GM19395 (cell line): Measurements from ENCODE around the gene GNG12.
"Not testable (repeated sequence)": the region's sequence is repeated elsewhere in the genome, so short reads cannot be mapped to it uniquely, and the experiment has no call there.

ENCODE experiments used
- ATAC-seq: cut with Tn5 transposase; IDR thresholded peaks from one replicate; pipeline ENCODE4 v1.9.1; 2021; ENCODE audit warnings: mild to moderate bottlenecking, moderate library complexity; ENCODE audit not compliant: unreplicated experiment

The GNG12 gene

GRCh38 chr1:67735806-67736627, 97.2 kb downstream of the GNG12 start:
- peak; percentile 95 for ATAC-seq

- no peak for ATAC-seq
Measured at GRCh38 chr1:67735206-67735605, 98.1 kb downstream of the GNG12 start.

GRCh38 chr1:67734323-67734690, 99.0 kb downstream of the GNG12 start:
- no peak for ATAC-seq

- no peak for ATAC-seq
Measured at GRCh38 chr1:67733681-67734322, 99.5 kb downstream of the GNG12 start.

- ATAC-seq: peak; percentile 23
Measured at GRCh38 chr1:67732750-67733151, 100.5 kb downstream of the GNG12 start.

GRCh38 chr1:67731322-67731721, 101.9 kb downstream of the GNG12 start:
- no peak for ATAC-seq

- not testable (repeated sequence) for ATAC-seq
Measured at GRCh38 chr1:67730312-67730711, 103.0 kb downstream of the GNG12 start.

- ATAC-seq: no peak
Measured at GRCh38 chr1:67729872-67730271, 103.4 kb downstream of the GNG12 start.

GRCh38 chr1:67726224-67726623, 107.0 kb downstream of the GNG12 start:
- ATAC-seq: no peak

GRCh38 chr1:67724928-67725560, 108.2 kb downstream of the GNG12 start:
- ATAC-seq: no peak

GRCh38 chr1:67723620-67724019, 109.6 kb downstream of the GNG12 start:
- ATAC-seq: peak; percentile 75

GRCh38 chr1:67723126-67723525, 110.1 kb downstream of the GNG12 start:
- ATAC-seq: no peak

- ATAC-seq: no peak
Measured at GRCh38 chr1:67722292-67722944, 110.8 kb downstream of the GNG12 start.

GRCh38 chr1:67721650-67722291, 111.5 kb downstream of the GNG12 start:
- no peak for ATAC-seq

GRCh38 chr1:67721112-67721511, 112.2 kb downstream of the GNG12 start:
- ATAC-seq: no peak

GRCh38 chr1:67719329-67720196, 113.7 kb downstream of the GNG12 start:
- no peak for ATAC-seq

- no peak for ATAC-seq
Measured at GRCh38 chr1:67717876-67718275, 115.4 kb downstream of the GNG12 start.

GRCh38 chr1:67716800-67717199, 116.5 kb downstream of the GNG12 start:
- ATAC-seq: no peak

GRCh38 chr1:67715819-67716218, 117.4 kb downstream of the GNG12 start:
- ATAC-seq: no peak
